ENCODE results near the gene SGO2. TPM values are rescaled to one million over a fixed set of nuclear protein-coding genes. Genes with fewer than 3 reads are reported as not detected.
A peak's percentile ranks its signal among the peaks of the same experiment; 100 is the strongest.

Gene SGO2
- total and polyA plus RNA-seq, 2 of the 13 experiments (the other 11 are each of a cell fraction or from before 2014, with no cell fraction given), result 5.1 to 16.2 TPM

DNA sequence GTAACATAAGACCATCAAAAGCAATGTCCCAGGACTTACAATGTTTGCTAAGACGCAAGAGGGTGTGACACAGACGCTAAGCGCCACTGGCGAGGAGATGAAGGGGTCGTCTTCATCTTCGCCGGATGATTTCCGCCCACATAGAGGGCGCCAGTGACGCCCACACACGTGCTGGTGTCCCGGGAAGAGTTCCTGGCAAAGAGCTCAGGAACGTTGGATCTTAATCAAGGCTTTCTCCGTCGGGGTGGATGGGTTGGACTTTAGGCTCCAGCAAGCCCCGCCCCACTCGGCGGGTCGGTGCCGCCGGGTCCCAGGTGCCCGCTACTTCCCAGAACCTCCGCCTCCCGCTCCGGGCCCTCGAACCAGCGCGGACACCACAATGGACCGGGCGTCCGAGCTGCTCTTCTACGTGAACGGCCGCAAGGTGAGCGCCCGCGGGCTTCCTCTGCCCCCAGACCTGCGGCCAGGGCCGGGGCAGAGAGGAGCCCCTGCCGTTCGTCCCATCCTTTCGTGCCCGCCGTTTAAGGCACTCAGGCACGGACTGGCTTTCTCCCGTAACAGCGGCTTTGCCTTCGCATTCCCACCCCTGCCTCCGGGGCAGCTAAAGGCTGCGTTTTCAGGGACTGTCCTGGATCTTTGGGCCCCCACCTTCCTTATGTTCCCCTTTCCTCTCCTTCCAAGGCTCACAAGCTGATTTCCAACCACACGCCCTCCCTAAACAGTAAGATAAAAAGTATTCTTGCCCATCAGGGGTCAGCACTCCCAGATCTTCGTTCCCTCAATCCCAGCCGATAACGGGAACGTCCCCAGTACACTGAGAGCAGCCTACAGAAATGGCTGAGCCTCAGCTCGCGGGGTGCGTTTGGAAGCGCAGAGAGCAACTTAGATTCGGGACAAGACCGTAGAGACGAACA is 60.0 kb downstream of the SGO2 start, which contains the start of gene AOX1 (continued):
- TF ChIP-seq ZNF207 (IDR thresholded peaks at IDR 0.05; ENCODE audit: borderline replicate concordance) (no peak), ZFP36 (IDR thresholded peaks at IDR 0.05; ENCODE audit: borderline replicate concordance, low read depth, low read length, partially characterized antibody) (no peak), RNF2 (conservative IDR thresholded peaks at IDR 0.05; ENCODE audit: low read depth) (peak; percentile 74; the same call in 1 of the 2 replicates), ZNF331 (CRISPR knock-in tag; IDR thresholded peaks at IDR 0.05) (peak; percentile 80), ZNF253 (CRISPR knock-in tag; IDR thresholded peaks at IDR 0.05; ENCODE audit: borderline replicate concordance) (peak; percentile 14; the same call in 1 of the 2 replicates), PPARG (CRISPR knock-in tag; conservative IDR thresholded peaks at IDR 0.05) (peak; percentile 9; the same call in 1 of the 2 replicates), POLR2AphosphoS2 (IDR thresholded peaks at IDR 0.05; ENCODE audit: low read depth, low read length) (no peak), ZNF296 (CRISPR knock-in tag; conservative IDR thresholded peaks at IDR 0.05) (no peak), ZNF350 (CRISPR knock-in tag; IDR thresholded peaks at IDR 0.05; ENCODE audit: borderline replicate concordance, low read depth) (peak; percentile 81; the same call in 1 of the 2 replicates), MTA3 (CRISPR knock-in tag; IDR thresholded peaks at IDR 0.05) (no peak), ATAD3A (CRISPR knock-in tag; IDR thresholded peaks at IDR 0.05) (no peak), SIN3B (IDR thresholded peaks at IDR 0.05; ENCODE audit: low read length) (no peak), ATM (IDR thresholded peaks at IDR 0.05; ENCODE audit: borderline replicate concordance) (no peak), POGZ (CRISPR knock-in tag; IDR thresholded peaks at IDR 0.05) (peak; percentile 91), KDM5A (IDR thresholded peaks at IDR 0.05; ENCODE audit: borderline replicate concordance, low read length) (no peak; the same call in 1 of the 2 replicates), ZNF670 (CRISPR knock-in tag; IDR thresholded peaks at IDR 0.05; ENCODE audit: borderline replicate concordance) (no peak), NR2F2 (IDR thresholded peaks at IDR 0.05; ENCODE audit: borderline replicate concordance, low read depth) (no peak)
- TF ChIP-seq, protein P1, sequence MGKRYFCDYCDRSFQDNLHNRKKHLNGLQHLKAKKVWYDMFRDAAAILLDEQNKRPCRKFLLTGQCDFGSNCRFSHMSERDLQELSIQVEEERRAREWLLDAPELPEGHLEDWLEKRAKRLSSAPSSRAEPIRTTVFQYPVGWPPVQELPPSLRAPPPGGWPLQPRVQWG (CRISPR knock-in tag; IDR thresholded peaks at IDR 0.05; ENCODE audit: borderline replicate concordance, low read depth), result no peak
- TF ChIP-seq, protein P2, sequence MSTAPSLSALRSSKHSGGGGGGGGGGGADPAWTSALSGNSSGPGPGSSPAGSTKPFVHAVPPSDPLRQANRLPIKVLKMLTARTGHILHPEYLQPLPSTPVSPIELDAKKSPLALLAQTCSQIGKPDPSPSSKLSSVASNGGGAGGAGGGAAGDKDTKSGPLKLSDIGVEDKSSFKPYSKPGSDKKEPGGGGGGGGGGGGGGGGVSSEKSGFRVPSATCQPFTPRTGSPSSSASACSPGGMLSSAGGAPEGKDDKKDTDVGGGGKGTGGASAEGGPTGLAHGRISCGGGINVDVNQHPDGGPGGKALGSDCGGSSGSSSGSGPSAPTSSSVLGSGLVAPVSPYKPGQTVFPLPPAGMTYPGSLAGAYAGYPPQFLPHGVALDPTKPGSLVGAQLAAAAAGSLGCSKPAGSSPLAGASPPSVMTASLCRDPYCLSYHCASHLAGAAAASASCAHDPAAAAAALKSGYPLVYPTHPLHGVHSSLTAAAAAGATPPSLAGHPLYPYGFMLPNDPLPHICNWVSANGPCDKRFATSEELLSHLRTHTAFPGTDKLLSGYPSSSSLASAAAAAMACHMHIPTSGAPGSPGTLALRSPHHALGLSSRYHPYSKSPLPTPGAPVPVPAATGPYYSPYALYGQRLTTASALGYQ (CRISPR knock-in tag; IDR thresholded peaks at IDR 0.05), result no peak
- TF ChIP-seq, protein P3, sequence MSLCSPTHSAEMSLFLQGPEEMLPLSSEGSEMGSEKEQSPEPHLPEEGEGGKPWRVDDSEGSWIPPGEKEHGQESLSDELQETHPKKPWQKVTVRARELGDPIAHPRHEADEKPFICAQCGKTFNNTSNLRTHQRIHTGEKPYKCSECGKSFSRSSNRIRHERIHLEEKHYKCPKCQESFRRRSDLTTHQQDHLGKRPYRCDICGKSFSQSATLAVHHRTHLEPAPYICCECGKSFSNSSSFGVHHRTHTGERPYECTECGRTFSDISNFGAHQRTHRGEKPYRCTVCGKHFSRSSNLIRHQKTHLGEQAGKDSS (CRISPR knock-in tag; IDR thresholded peaks at IDR 0.05; ENCODE audit: borderline replicate concordance, low read depth), result peak; percentile 53; the same call in 1 of the 2 replicates
- TF ChIP-seq, protein P4, sequence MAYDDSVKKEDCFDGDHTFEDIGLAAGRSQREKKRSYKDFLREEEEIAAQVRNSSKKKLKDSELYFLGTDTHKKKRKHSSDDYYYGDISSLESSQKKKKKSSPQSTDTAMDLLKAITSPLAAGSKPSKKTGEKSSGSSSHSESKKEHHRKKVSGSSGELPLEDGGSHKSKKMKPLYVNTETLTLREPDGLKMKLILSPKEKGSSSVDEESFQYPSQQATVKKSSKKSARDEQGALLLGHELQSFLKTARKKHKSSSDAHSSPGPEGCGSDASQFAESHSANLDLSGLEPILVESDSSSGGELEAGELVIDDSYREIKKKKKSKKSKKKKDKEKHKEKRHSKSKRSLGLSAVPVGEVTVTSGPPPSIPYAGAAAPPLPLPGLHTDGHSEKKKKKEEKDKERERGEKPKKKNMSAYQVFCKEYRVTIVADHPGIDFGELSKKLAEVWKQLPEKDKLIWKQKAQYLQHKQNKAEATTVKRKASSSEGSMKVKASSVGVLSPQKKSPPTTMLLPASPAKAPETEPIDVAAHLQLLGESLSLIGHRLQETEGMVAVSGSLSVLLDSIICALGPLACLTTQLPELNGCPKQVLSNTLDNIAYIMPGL (CRISPR knock-in tag; IDR thresholded peaks at IDR 0.05; ENCODE audit: borderline replicate concordance in 1 of 2, low read depth in 1 of 2), result peak; percentile 80 to 96; a peak in 3 of 4 replicates
- TF ChIP-seq, protein P5, sequence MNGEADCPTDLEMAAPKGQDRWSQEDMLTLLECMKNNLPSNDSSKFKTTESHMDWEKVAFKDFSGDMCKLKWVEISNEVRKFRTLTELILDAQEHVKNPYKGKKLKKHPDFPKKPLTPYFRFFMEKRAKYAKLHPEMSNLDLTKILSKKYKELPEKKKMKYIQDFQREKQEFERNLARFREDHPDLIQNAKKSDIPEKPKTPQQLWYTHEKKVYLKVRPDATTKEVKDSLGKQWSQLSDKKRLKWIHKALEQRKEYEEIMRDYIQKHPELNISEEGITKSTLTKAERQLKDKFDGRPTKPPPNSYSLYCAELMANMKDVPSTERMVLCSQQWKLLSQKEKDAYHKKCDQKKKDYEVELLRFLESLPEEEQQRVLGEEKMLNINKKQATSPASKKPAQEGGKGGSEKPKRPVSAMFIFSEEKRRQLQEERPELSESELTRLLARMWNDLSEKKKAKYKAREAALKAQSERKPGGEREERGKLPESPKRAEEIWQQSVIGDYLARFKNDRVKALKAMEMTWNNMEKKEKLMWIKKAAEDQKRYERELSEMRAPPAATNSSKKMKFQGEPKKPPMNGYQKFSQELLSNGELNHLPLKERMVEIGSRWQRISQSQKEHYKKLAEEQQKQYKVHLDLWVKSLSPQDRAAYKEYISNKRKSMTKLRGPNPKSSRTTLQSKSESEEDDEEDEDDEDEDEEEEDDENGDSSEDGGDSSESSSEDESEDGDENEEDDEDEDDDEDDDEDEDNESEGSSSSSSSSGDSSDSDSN (CRISPR knock-in tag; IDR thresholded peaks at IDR 0.05), result peak; percentile 96

All from HepG2 (cell line).